NCI-H2107 (cell line): ENCODE data around the gene FURIN.
"Not testable (repeated sequence)": the region's sequence is repeated elsewhere in the genome, so short reads cannot be mapped to it uniquely, and the experiment has no call there.

ENCODE experiments used
- DNase-seq: peaks from one replicate; lab custom pipeline; 2025; lab: John Stamatoyannopoulos, UW

FURIN gene

DNA sequence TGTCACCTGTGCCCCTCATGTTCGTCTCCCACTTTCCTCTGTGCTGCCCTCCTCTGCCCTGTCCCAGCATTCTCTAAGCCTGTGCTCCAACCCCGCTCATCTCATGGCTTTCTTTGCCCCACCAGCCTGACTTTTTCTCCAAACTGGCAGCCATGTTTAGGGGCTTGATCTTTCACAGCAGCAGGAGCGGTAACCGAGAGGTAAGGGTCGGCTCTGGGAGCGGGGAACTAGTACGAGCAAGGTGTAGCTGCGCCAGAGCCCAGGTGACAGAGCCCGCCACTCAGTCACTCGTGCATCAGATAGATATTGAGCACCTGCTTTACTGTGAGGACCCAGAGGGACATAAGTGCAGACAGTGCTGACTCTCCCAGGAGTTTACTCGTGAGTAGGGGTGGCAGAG is 48.1 kb downstream of the FURIN start:
- DNase-seq = no peak

DNA sequence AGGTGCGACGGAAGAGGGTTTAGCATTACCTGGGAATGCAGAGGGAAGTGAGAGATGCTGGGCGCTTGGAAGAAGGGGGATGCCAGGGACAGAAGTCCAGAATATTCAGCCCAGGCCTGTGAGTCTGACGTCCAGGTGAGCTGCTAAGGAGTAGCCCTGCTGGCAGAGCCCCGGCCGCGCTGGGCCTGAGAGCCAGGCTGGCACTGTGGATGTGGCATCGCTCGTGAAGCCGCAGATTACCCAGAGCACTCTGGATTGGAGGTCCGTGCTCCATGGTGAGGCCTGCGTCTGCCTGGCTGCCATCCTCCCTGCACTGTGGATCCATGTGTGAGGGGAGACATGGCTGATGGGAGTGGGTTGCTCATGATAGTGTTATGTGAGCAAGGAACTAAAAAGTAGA is 49.2 kb downstream of the FURIN start:
- DNase-seq = no peak

DNA sequence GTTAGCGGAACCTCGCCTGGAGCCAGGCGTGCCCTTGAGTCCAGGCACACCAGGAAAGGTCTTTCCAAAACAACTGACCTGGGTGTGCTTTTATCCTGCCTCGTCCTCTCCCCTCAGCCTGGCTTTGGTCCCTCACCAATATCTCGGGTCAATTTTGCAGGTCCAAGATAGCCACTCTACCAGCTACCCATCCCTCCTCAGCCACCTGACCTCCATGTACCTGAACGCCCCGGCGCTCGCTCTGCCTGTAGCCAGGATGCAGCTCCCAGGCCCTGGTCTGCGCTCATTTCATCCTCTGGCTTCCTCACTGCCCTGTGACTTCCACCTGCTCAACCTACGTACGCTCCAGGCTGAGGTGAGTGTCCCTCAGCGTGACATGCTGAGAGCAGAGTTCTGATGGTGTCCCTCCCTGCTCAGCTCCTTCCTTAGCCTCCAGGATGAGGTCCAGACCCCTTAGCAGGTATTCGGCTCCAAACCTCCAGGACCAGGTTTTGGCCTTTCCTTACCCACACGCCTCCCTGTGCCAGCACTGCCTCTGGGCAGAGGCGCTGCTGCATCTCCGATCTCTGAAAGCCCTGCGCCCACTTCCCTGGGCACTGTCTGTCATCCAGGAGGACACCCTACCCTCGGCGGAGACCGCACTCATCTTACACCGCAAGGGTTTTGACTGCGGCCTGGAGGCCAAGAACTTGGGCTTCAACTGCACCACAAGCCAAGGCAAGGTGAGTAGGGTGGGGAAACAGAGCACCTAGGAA is 49.8 kb downstream of the FURIN start:
- no peak for DNase-seq

DNA sequence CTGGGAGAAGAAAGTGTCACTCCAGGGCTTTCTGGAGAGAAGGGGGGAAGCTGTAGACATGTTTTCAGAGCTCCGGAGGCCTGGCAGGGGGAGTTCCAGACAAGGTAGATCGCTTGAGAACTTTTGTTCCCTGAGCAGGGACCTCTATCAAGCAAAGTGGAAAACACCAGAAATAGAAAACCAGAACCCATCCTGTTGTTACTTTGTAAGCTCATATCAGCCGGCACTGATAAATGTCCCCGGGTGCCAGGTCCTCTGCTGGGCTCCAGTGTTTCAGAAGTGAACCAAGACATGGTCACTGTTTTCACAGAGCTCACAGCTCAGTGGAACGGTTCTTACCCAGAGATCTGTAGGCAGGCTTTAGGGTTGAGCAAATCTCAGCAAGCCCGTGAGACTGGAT is 50.4 kb downstream of the FURIN start:
- no peak for DNase-seq

DNA sequence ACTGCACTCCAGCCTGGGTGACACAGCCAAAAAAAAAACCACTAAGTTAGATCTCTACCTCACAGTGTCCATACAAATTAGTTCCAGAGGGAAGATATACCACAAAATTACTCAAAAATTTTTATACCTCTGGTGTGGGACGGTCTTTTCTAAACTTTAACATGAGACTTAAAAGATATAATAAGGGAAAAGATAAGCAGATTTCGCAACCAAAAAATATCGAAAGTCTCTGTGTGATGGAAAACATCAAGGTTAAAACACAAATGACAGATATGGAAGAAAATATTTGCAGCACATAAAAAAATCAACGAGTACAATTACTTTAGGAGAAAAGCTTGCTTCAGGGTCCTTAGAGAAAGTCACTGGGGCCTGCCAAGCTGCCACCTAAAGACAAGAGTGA is 53.5 kb downstream of the FURIN start:
- DNase-seq = no peak

DNA sequence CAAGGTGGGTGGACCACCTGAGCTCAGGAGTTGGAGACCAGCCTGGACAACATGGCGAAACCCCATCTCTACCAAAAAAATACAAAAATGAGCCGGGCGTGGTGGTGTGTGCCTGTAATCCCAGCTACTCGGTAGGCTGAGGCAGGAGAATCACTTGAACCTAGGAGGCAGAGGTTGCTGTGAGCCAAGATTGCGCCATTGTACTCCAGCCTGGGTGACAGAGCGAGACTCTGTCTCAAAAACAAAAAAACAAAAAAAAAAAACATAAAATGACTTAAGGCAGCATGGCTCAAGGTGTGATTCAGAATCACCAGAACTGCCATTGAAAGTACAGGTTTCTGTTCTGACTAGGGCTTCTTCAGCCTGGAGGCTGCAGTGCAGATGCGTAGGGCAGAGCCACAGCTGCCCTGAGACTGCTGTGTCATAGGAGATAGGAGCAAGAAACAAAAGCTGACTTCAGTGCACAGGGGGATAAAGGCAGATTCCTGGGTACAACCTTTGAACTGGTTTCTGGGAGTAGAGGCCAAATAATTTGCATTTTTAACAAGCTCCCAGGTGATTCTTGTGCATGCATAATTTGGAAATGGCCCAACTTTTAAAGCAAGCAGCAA is 54.4 kb downstream of the FURIN start:
- DNase-seq = not testable (repeated sequence)

DNA sequence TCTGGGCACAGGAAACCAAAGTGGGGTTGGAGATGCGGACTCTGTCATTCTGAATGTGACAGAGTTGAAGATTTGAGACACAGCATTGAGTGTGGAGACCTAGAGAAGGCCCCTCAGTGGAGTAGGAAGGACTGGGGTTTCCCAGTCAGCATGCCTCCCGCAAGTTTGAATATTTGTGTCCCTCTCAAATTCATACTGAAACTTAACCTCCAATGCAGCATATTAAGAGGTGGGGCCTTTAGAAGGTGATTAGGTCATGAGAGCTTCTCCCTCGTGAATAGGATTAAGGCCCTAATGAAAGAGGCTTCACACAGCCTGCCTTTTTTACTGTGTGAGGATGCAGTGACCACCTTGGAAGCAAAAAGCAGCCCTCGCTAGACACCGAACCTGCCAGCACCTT is 56.0 kb downstream of the FURIN start:
- no peak for DNase-seq

DNA sequence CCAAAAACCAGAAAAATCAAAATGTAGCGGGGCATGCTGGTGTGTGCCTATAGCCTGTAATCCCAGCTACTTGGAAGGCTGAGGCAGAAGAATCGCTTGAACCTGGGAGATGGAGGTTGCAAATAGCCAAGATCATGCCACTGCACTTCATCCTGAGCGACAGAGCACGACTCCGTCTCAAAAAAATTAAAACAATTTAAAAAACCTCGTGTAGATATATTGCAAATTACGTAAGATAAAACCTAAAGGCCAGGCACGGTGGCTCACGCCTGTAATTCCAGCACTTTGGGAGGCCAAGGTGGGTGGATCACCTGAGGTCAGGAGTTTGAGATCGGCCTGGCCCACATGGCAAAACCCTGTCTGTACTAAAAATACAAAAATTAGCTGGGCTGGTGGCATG is 58.4 kb downstream of the FURIN start:
- not testable (repeated sequence) for DNase-seq

DNA sequence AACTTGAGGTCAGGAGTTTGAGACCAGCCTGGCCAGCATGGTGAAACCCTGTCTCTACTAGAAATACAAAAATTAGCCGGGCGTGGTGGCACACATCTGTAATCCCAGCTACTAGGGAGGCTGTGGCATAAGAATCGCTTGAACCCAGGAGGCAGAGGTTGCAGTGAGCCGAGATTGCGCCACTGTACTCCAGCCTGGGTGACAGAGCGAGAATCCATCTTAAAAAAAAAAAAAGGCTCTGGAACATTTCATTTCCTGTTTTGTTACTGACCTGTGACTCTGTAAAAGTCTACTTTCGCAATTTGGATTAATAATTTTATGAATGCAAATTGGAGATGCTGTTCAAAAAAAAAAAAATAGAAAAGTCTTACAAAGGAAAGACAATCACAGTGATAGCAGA is 59.7 kb downstream of the FURIN start:
- DNase-seq = not testable (repeated sequence)

DNA sequence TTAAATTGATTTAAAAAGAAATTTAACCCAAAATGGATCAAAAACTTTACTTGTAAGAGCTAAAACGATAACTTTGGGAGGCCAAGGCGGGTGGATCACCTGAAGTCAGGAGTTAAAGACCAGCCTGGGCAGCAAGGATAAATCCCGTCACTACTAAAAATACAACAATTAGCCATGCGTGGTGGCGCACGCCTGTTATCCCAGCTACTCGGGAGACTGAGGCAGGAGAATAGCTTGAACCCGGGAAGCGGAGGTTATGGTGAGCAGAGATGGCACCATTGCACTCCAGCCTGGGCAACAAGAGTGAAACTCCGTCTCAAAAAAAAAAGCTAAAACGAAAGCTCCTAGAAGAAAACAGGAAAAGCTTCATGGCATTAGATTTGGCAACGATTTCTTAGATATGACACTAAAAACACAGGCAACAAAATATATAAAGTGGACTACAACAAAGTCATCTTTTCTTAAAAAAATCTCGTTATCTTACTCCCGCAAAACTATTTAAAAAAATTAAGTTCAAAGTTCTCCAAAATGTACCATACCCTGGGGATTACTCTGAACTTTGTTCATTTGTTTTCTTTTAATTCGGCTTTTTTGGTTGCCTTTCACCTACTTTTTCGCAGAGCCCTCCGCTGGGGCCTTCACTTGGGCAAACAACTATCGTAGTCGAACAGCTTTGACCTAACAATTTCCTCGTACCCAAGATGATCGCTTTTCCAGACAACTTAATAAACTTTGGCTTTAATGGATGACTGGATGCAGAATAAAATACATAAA is 61.0 kb downstream of the FURIN start:
- no peak for DNase-seq

DNA sequence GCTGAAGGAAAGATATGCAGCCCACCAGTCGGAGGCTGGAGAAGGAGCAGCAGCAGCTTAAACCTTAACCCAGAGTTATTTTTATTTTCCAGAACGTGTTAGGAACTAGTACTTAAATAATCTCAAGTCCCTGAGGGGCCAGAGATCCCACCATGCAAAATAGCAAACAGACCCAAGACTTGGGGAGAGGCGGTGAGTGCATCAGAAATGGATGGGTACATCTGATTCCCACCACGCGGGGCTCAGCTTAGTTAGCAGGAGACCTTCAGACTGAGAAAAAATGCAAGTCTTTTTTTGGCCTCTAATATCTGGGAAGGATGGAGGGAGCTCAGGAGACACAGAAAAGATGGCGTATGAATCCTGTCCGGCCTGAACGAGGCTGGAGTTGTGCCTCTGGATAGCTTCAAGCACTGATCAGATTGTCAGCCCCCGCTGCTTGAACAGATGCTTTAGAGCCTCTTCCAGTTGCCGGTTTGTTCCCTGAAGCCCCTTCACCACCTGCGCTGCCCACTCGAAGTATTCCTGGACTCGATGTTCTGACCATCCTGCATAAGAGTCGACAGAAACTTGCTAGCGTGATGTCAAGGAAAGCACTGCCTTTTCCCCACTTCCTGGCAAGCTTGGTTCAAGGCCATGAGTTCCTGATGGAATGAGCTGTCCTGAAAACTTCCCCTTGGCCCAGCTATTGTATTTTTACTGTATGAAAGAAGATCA is 62.6 kb downstream of the FURIN start:
- DNase-seq = no peak

DNA sequence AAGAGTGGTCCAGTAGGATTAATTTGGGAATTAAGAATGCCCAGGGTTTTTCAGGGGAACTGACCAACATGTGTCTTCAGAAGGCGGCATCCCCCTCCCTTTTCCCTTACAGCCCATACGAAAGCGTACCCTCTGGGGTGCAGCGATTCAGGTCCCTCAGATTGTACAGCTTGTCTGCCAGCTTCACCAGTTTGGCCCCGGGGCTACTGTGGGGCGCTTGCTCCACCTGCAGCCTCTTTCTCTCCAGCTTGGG is 63.1 kb downstream of the FURIN start:
- DNase-seq = no peak

DNA sequence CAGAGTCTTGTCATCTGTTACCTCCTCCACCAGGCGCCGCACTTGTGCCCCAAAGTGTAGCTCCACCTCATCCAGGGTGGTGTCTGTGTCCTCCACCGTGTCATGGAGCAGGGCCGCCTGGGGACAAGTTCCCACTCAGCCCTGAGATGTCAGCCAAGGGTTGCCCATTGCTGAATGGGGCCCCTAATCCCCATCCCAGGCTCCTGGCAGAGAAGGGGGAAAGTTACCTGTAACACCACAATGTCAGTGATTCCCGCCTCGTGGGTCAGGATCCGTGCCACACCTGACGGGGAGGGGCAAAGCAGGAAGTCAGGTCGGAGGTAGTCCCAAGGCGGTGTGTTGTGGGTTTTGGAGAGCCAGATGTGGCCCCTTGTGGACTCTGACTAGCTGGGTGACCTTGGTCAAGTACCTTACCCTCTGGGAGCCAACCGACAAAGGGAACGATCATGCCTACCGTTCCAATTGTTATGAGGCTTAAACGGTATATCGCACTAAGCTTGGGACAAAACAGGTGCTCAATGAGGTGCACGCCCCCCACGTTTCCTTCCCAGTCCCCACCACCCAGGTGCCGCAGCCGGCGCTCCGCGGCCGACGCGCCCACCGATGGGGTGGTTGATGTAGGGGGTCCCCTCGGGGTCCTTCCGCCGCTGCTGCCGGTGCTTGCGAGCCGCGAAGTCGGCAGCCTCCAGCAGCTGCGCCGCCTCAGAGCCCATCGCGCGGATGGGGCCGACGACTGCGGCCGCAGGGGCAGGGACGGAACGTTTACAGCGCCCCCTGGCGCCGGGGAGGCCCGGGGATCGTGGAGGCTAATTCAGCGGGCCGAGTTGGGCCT is 63.7 kb downstream of the FURIN start, which contains the start of gene HDDC3:
TSS of gene HDDC3 (minus strand) at position 722 of the 832 bp plus-strand sequence. CDS start at position 713, 9 bp downstream.
- peak; percentile 58 for DNase-seq

DNA sequence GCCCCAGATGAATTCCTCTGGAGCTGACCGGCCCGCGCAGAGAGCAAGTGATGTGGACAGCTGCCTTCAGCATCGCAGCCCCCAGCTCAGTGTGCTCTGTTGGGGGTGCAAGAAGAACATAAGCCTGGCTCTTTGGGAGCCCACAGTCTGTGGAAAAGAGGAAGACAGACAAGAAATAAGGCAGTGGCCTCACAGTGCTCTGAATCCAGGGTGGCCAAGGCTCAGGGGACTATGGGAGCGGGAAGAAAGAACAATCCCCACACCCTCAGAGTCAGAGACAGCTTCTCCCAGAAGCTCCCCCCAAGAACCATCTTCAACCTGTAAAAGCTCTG is 64.2 kb downstream of the FURIN start:
- DNase-seq = no peak
